GM23338 (cell line): ENCODE measurements around the gene DYRK3. TPM values are rescaled to one million over a fixed set of nuclear protein-coding genes. Genes with fewer than 3 reads are reported as not detected.

Source experiments
- ATAC-seq: fragments of 200-7000 bp; cut with Tn5 transposase; 3 replicates; pipeline ENCODE4 v1.9.1; 2020
- DNase-seq: peaks from one replicate; pipeline ENCODE4 v3.0.0-alpha.2; 2015; ENCODE audit warnings: low spot score
- H2AFZ ChIP-seq: fragments of 200-600 bp; sonication (generic); 2 replicates; pipeline ENCODE4 v1.8.0; 2016; ENCODE audit warnings: antibody characterized with exemption, mild to moderate bottlenecking, moderate library complexity
- H3F3A ChIP-seq: fragments of 200-600 bp; sonication (generic); replicated peaks from 2 replicates; pipeline ENCODE4 v1.8.0; 2017; ENCODE audit warnings: antibody characterized with exemption, mixed run types, low read depth
- H3K27ac ChIP-seq: fragments of 200-600 bp; sonication (generic); 2 replicates; pipeline ENCODE4 v1.6.1; 2016; ENCODE audit warnings: low read depth
- H3K27me3 ChIP-seq: fragments of 200-600 bp; sonication (generic); 2 replicates; pipeline ENCODE4 v1.8.0; 2016; ENCODE audit warnings: mild to moderate bottlenecking, mixed run types, moderate library complexity; ENCODE audit not compliant: insufficient read depth
- H3K36me3 ChIP-seq: fragments of 200-600 bp; sonication (generic); 2 replicates; pipeline ENCODE4 v1.8.0; 2016; ENCODE audit warnings: mild to moderate bottlenecking; ENCODE audit not compliant: insufficient read depth
- H3K4me1 ChIP-seq: fragments of 200-600 bp; sonication (generic); 2 replicates; pipeline ENCODE4 v1.8.0; 2016; ENCODE audit warnings: mild to moderate bottlenecking, moderate library complexity; ENCODE audit not compliant: insufficient read depth
- H3K4me2 ChIP-seq: fragments of 200-600 bp; sonication (generic); 2 replicates; pipeline ENCODE4 v1.7.1; 2017; ENCODE audit warnings: mixed run types
- H3K4me3 ChIP-seq: fragments of 200-600 bp; sonication (generic); 2 replicates; pipeline ENCODE4 v1.6.1; 2016; ENCODE audit warnings: mixed run types
- H3K79me2 ChIP-seq: fragments of 200-600 bp; sonication (generic); replicated peaks from 2 replicates; pipeline ENCODE4 v1.8.0; 2017; ENCODE audit warnings: mild to moderate bottlenecking; ENCODE audit not compliant: insufficient read depth
- H3K9me2 ChIP-seq: fragments of 200-600 bp; sonication (generic); 2 replicates; pipeline ENCODE4 v1.8.0; 2017; ENCODE audit not compliant: insufficient read depth
- H4K20me1 ChIP-seq: fragments of 200-600 bp; sonication (generic); replicated peaks from 2 replicates; pipeline ENCODE4 v1.8.0; 2017; ENCODE audit warnings: mild to moderate bottlenecking; ENCODE audit not compliant: insufficient read depth
- H3K27ac Mint-ChIP-seq: 2 replicates; pipeline ENCODE4 v1.8.0; 2020; ENCODE audit warnings: inconsistent platforms, mild to moderate bottlenecking, moderate library complexity, mixed read lengths
- H3K27me3 Mint-ChIP-seq: 3 replicates; pipeline ENCODE4 v1.8.0; 2022; ENCODE audit warnings: low read depth, mild to moderate bottlenecking, moderate library complexity, mixed read lengths, inconsistent platforms; ENCODE audit not compliant: insufficient read depth, poor library complexity
- H3K36me3 Mint-ChIP-seq: 3 replicates; pipeline ENCODE4 v1.8.0; 2021; ENCODE audit warnings: low read depth, mild to moderate bottlenecking, inconsistent platforms, moderate library complexity, mixed read lengths
- H3K4me1 Mint-ChIP-seq: 3 replicates; pipeline ENCODE4 v1.8.0; 2020; ENCODE audit warnings: mild to moderate bottlenecking, inconsistent platforms, mixed read lengths
- H3K4me3 Mint-ChIP-seq: 3 replicates; pipeline ENCODE4 v1.8.0; 2021; ENCODE audit warnings: moderate library complexity, mild to moderate bottlenecking, inconsistent platforms, mixed read lengths
- H3K9me3 Mint-ChIP-seq: 3 replicates; pipeline ENCODE4 v1.8.0; 2020; ENCODE audit warnings: moderate library complexity, mild to moderate bottlenecking, inconsistent platforms, mixed read lengths
- CREB1 ChIP-seq: fragments of 250-450 bp; sonication (Bioruptor Pico); IDR thresholded peaks from 2 replicates; pipeline ENCODE4 v1.5.0; 2020; ENCODE audit warnings: low read depth, mild to moderate bottlenecking, moderate library complexity
- EZH2 ChIP-seq: fragments of 200-600 bp; sonication (generic); IDR thresholded peaks from one replicate; pipeline ENCODE4 v1.8.0; 2017; ENCODE audit warnings: antibody characterized with exemption, mild to moderate bottlenecking, low read depth; ENCODE audit not compliant: unreplicated experiment
- EZH2phosphoT487 ChIP-seq: fragments of 200-600 bp; sonication (generic); IDR thresholded peaks from one replicate; pipeline ENCODE4 v1.8.1; 2018; ENCODE audit warnings: antibody characterized with exemption; ENCODE audit not compliant: unreplicated experiment
- NANOG ChIP-seq: IDR thresholded peaks from 2 replicates; pipeline ENCODE4 v1.6.1; 2016; ENCODE audit warnings: antibody characterized with exemption, borderline replicate concordance
- STAT1 ChIP-seq: IDR thresholded peaks from one replicate; pipeline ENCODE4 v1.6.1; 2016; ENCODE audit warnings: antibody characterized with exemption; ENCODE audit not compliant: unreplicated experiment
- ZNF114 ChIP-seq: fragments of 250-450 bp; sonication (Bioruptor Pico); IDR thresholded peaks from 2 replicates; pipeline ENCODE4 v1.5.0; 2020; ENCODE audit warnings: mild to moderate bottlenecking, moderate library complexity
- polyA plus RNA-seq: library from polyadenylated mRNA; unstranded; fragments of >200 nt; fragmentation: Nextera tagmentation; extraction: Ambion mirVana; gene quantifications from 2 replicates; pipeline ENCODE4 v1.2.1, GENCODE V29; 2016
- total RNA-seq: library from RNA; depleted of rRNA; stranded (reverse); fragments of >200 nt; shearing (Covaris generic); gene quantifications from 2 replicates; pipeline ENCODE4 v1.2.3, GENCODE V29; 2014
- TF ChIP-seq, protein P1 (sequence below): fragments of 250-450 bp; sonication (Bioruptor Pico); IDR thresholded peaks from 2 replicates; pipeline ENCODE4 v1.5.0; 2020; ENCODE audit warnings: mild to moderate bottlenecking, moderate library complexity

DYRK3 gene
- total and polyA plus RNA-seq, 2 experiments from 2014 or later, result 2.9 to 9.5 TPM

DNA sequence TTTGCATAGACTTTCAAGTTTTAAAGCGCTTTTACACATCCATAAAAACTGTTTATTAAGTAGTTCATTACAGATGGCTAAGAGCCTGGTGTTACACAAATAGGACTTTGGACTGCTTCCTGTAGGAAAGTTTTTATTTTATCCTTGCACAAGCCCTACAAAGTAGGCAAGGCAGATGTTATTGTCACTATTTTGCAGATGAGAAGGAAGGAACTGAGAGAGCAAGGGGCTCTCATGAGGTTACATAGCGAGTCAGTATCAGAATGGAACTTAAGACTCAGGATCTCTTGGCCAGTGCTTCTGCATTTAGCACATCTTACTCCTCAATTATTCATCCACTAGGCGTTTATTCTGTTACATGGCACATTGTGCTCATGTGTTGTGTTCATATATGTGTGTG, 46.8 kb downstream of the DYRK3 start:
- no peak overlapping the region for H3K27ac Mint-ChIP-seq
- TF ChIP-seq, protein P1, sequence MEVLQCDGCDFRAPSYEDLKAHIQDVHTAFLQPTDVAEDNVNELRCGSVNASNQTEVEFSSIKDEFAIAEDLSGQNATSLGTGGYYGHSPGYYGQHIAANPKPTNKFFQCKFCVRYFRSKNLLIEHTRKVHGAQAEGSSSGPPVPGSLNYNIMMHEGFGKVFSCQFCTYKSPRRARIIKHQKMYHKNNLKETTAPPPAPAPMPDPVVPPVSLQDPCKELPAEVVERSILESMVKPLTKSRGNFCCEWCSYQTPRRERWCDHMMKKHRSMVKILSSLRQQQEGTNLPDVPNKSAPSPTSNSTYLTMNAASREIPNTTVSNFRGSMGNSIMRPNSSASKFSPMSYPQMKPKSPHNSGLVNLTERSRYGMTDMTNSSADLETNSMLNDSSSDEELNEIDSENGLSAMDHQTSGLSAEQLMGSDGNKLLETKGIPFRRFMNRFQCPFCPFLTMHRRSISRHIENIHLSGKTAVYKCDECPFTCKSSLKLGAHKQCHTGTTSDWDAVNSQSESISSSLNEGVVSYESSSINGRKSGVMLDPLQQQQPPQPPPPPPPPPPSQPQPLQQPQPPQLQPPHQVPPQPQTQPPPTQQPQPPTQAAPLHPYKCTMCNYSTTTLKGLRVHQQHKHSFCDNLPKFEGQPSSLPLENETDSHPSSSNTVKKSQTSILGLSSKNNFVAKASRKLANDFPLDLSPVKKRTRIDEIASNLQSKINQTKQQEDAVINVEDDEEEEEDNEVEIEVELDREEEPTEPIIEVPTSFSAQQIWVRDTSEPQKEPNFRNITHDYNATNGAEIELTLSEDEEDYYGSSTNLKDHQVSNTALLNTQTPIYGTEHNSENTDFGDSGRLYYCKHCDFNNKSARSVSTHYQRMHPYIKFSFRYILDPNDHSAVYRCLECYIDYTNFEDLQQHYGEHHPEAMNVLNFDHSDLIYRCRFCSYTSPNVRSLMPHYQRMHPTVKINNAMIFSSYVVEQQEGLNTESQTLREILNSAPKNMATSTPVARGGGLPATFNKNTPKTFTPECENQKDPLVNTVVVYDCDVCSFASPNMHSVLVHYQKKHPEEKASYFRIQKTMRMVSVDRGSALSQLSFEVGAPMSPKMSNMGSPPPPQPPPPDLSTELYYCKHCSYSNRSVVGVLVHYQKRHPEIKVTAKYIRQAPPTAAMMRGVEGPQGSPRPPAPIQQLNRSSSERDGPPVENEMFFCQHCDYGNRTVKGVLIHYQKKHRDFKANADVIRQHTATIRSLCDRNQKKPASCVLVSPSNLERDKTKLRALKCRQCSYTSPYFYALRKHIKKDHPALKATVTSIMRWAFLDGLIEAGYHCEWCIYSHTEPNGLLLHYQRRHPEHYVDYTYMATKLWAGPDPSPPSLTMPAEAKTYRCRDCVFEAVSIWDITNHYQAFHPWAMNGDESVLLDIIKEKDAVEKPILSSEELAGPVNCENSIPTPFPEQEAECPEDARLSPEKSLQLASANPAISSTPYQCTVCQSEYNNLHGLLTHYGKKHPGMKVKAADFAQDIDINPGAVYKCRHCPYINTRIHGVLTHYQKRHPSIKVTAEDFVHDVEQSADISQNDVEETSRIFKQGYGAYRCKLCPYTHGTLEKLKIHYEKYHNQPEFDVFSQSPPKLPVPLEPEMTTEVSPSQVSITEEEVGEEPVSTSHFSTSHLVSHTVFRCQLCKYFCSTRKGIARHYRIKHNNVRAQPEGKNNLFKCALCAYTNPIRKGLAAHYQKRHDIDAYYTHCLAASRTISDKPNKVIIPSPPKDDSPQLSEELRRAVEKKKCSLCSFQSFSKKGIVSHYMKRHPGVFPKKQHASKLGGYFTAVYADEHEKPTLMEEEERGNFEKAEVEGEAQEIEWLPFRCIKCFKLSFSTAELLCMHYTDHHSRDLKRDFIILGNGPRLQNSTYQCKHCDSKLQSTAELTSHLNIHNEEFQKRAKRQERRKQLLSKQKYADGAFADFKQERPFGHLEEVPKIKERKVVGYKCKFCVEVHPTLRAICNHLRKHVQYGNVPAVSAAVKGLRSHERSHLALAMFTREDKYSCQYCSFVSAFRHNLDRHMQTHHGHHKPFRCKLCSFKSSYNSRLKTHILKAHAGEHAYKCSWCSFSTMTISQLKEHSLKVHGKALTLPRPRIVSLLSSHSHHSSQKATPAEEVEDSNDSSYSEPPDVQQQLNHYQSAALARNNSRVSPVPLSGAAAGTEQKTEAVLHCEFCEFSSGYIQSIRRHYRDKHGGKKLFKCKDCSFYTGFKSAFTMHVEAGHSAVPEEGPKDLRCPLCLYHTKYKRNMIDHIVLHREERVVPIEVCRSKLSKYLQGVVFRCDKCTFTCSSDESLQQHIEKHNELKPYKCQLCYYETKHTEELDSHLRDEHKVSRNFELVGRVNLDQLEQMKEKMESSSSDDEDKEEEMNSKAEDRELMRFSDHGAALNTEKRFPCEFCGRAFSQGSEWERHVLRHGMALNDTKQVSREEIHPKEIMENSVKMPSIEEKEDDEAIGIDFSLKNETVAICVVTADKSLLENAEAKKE (CRISPR knock-in tag), result no peak
- TF ChIP-seq NANOG (no peak), EZH2phosphoT487 (no peak), CREB1 (CRISPR knock-in tag) (no peak)
- H3K36me3 ChIP-seq, result no peaks in the 10 kb centered on the region
- H3K4me1 Mint-ChIP-seq, result peaks cover 23% of the 10 kb centered on the region
- H3K4me3 ChIP-seq, result no peak overlapping the region
- ATAC-seq (no peak), DNase-seq (no peak)
- no peak overlapping the region for H3K4me3 Mint-ChIP-seq
- no peak overlapping the region for H2AFZ ChIP-seq
- H3K79me2 ChIP-seq, result peaks cover 14% of the 10 kb centered on the region
- H3K4me2 ChIP-seq, result no peak overlapping the region
- H3K9me3 Mint-ChIP-seq, result no peaks in the 10 kb centered on the region
- peaks cover 15% of the 10 kb centered on the region for H3K4me1 ChIP-seq
- no peak overlapping the region for H3K27ac ChIP-seq
- no peaks in the 10 kb centered on the region for H3K9me2 ChIP-seq
- peaks cover 5% of the 10 kb centered on the region; the same call in 1 of the 2 replicates for H3F3A ChIP-seq
- peaks cover 37% of the 10 kb centered on the region for H3K27me3 ChIP-seq
- H4K20me1 ChIP-seq, result peaks cover 11% of the 10 kb centered on the region
- H3K36me3 Mint-ChIP-seq, result peaks cover 3% of the 10 kb centered on the region; the same call in 1 of the 3 replicates
- peaks cover 34% of the 10 kb centered on the region for H3K27me3 Mint-ChIP-seq

DNA sequence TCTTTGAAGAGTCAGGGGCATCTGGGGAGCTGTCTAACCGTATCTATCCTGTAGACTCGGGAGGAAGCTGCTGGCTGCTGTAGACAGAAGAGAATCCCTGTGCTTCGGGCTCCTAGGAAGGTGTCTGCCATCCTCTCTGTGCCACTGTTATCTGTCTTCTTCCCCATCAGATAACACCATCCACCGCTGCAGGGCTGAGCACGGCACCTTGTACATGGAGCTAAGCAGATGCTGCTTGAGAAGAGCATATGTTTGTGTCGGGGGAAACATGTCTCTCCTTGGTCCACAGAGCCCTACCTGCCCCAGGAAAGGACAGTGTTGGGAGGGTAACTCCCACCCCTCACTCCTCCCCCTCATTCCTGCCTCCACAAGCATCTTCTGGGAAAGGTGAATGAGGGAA, 48.0 kb downstream of the DYRK3 start:
- Histone ChIP-seq H3K4me1 (peaks cover 25% of the 10 kb centered on the region), H2AFZ (no peak overlapping the region), H4K20me1 (peaks cover 18% of the 10 kb centered on the region), H3K27ac (no peak overlapping the region), H3K9me2 (no peaks in the 10 kb centered on the region), H3K4me3 (no peak overlapping the region), H3K4me2 (no peak overlapping the region), H3K36me3 (no peaks in the 10 kb centered on the region), H3K27me3 (peaks cover 43% of the 10 kb centered on the region), H3F3A (peaks cover 8% of the 10 kb centered on the region; the same call in 1 of the 2 replicates), H3K79me2 (peaks cover 18% of the 10 kb centered on the region)
- H3K9me3 Mint-ChIP-seq, result no peaks in the 10 kb centered on the region
- peaks cover 38% of the 10 kb centered on the region for H3K27me3 Mint-ChIP-seq
- H3K27ac Mint-ChIP-seq, result no peak overlapping the region
- DNase-seq (no peak), ATAC-seq (no peak)
- no peak overlapping the region for H3K4me3 Mint-ChIP-seq
- peaks cover 3% of the 10 kb centered on the region; the same call in 1 of the 3 replicates for H3K36me3 Mint-ChIP-seq
- peaks cover 35% of the 10 kb centered on the region for H3K4me1 Mint-ChIP-seq
- TF ChIP-seq, protein P1 (CRISPR knock-in tag), result no peak
- TF ChIP-seq STAT1, result no peak
- no peak for TF ChIP-seq ZNF114 (CRISPR knock-in tag)
- TF ChIP-seq NANOG, result no peak
- no peak for TF ChIP-seq EZH2
